Measurements from ENCODE around the gene KEAP1. TPM values are rescaled to one million over a fixed set of nuclear protein-coding genes. Genes with fewer than 3 reads are reported as not detected.

KEAP1 gene
- total RNA-seq, 1 donor from 2014 or later = 69.5 TPM

DNA sequence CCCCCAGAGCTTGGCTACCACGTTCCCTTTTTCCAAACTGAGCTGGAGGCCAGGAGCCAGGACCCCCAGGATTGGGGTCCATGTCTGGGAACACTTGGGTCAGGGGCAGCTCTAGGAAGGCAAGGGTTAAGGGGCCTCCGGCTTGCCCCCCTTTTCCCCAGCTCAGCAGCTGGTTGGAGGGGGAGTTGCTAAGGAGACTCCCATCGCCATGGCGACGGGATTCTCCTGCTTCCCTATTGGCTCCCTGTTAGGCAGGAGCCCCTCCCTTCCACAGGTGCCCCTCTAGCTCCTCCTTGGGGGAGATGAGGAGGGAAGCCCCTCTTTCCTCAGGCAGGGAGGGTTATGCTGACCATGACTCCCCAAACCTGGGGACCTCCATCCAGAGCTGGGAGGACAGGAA, 48.9 kb downstream of the KEAP1 start:
- H3K4me1 Mint-ChIP-seq = peaks cover 3% of the 10 kb centered on the region
- no peaks in the 10 kb centered on the region for H3K36me3 Mint-ChIP-seq

DNA sequence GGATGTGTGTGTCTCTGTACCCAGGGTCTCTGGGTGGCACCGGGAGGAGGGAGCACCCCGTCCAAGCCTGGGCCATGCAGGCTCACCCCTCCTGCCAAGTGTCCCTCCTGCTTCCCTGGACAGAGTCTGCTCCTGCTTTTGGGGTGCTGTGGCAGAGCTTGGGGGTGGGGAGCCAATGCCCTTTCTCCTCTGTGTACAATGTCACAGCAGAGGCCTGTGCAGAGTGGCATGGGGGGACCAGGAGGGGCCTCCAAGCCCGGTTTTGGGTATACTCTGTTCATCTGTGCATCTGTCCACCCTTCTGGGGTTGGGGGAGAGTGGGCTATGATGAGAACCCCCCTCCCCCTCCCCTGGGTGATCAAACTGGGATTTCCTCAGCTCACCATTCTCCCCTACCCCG, 49.3 kb downstream of the KEAP1 start:
- TF ChIP-seq, protein P1, sequence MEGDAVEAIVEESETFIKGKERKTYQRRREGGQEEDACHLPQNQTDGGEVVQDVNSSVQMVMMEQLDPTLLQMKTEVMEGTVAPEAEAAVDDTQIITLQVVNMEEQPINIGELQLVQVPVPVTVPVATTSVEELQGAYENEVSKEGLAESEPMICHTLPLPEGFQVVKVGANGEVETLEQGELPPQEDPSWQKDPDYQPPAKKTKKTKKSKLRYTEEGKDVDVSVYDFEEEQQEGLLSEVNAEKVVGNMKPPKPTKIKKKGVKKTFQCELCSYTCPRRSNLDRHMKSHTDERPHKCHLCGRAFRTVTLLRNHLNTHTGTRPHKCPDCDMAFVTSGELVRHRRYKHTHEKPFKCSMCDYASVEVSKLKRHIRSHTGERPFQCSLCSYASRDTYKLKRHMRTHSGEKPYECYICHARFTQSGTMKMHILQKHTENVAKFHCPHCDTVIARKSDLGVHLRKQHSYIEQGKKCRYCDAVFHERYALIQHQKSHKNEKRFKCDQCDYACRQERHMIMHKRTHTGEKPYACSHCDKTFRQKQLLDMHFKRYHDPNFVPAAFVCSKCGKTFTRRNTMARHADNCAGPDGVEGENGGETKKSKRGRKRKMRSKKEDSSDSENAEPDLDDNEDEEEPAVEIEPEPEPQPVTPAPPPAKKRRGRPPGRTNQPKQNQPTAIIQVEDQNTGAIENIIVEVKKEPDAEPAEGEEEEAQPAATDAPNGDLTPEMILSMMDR (IDR thresholded peaks at IDR 0.05; ENCODE audit: unreplicated experiment) = no peak
- Mint-ChIP-seq H3K36me3 (no peaks in the 10 kb centered on the region), H3K9me3 (no peaks in the 10 kb centered on the region), H3K4me3 (no peak overlapping the region), H3K4me1 (peaks cover 3% of the 10 kb centered on the region), H3K27ac (no peak overlapping the region), H3K27me3 (ENCODE audit: low read depth) (peaks cover 16% of the 10 kb centered on the region)
- DNase-seq (ENCODE audit: low spot score in 2 of 2, unreplicated experiment in 2 of 2) = no peak

More for the DNA sequence above, 48.9 kb downstream of the KEAP1 start:
- Mint-ChIP-seq H3K27ac (no peak overlapping the region), H3K27me3 (ENCODE audit: low read depth) (peaks cover 16% of the 10 kb centered on the region), H3K9me3 (no peaks in the 10 kb centered on the region), H3K4me3 (no peak overlapping the region)
- TF ChIP-seq, protein P1 (IDR thresholded peaks at IDR 0.05; ENCODE audit: unreplicated experiment) = no peak
- no peak for DNase-seq (ENCODE audit: low spot score in 2 of 2, unreplicated experiment in 2 of 2)

DNA sequence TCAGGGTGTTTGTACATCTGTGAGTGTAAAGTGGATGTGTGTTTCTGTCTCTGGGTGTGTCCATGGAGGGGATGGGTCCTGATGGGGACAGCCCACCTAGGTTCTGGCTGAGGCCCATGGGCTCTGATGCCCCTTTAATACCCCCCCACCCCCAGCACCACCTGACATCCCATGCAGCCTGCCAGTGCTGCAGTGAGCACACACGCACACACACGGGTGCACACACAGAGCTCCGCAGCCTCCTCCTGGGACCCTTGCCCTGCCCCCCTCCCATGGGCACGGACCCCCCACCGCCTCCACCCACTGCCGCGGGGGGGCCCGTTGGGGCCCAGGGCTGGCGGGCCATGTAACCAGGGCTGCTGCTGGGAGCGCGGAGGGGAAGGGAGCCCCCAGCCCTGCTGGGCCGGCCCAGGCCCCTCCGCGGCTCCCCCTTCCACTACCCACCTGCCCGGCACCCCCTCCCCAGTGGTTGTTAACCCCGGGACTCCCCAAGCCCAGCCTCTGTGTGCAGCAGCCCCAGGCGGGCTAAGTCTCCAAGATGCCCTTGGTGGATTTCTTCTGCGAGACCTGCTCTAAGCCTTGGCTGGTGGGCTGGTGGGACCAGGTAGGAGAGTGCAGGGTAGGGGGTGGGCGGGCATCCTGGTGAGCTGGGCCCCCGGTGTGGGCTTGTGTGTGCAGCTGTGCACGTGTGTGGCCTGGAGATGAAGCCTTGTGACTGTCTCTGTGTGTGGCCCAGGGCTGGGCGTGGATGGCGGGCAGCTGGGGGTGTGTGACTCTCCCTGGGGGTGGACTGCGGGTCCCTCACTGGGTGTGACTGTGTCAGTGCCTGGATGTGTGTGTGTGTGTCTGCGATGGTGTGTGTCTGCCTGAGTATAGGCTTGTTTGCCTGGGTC, 50.2 kb downstream of the KEAP1 start:
- Mint-ChIP-seq H3K9me3 (no peaks in the 10 kb centered on the region), H3K4me1 (peaks cover 3% of the 10 kb centered on the region), H3K27ac (no peak overlapping the region), H3K27me3 (ENCODE audit: low read depth) (peaks cover 18% of the 10 kb centered on the region), H3K4me3 (no peak overlapping the region), H3K36me3 (no peaks in the 10 kb centered on the region)
- TF ChIP-seq, protein P1 (IDR thresholded peaks at IDR 0.05; ENCODE audit: unreplicated experiment) = no peak
- DNase-seq (ENCODE audit: low spot score in 2 of 2, unreplicated experiment in 2 of 2) = no peak

DNA sequence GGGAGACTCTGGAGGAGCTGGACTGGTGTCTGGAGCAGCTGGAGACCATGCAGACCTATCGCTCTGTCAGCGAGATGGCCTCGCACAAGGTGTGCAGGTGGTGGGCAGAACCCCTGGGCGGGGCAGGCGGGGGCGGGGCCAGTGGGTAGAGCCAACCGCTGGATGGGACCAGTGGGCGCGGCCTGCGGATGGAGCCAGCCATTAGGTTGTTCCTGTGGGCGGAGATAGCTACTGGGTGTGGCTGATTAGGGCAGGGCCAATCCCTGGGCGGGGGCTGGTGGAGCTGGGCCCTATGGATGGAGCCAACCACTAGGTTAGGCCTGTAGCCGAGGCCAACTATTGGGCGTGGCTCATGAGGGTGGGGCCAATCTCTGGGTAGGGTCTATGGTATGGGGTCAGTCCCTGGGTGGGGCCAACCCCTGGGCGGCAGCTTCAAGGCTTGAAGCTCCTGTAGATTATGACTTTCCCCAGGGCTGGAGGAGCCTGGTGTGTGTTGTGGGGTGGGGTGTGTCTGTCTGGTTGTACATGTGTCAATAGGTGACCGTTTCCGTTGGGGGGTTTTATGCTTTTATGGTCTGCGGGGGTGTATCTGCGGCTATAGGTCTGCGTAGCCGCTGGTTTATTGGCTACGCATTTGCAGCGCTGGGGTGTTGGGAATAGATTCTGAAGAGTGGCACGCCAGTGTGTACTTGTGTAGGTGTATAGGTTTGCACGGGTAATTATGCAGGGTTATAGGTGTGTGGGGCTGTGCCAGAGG, 52.1 kb downstream of the KEAP1 start:
- Mint-ChIP-seq H3K27me3 (ENCODE audit: low read depth) (peaks cover 18% of the 10 kb centered on the region), H3K4me3 (no peak overlapping the region), H3K4me1 (peaks cover 3% of the 10 kb centered on the region), H3K36me3 (no peaks in the 10 kb centered on the region), H3K27ac (no peak overlapping the region), H3K9me3 (no peaks in the 10 kb centered on the region)
- TF ChIP-seq, protein P1 (IDR thresholded peaks at IDR 0.05; ENCODE audit: unreplicated experiment) = no peak
- DNase-seq (ENCODE audit: low spot score in 2 of 2, unreplicated experiment in 2 of 2) = no peak

DNA sequence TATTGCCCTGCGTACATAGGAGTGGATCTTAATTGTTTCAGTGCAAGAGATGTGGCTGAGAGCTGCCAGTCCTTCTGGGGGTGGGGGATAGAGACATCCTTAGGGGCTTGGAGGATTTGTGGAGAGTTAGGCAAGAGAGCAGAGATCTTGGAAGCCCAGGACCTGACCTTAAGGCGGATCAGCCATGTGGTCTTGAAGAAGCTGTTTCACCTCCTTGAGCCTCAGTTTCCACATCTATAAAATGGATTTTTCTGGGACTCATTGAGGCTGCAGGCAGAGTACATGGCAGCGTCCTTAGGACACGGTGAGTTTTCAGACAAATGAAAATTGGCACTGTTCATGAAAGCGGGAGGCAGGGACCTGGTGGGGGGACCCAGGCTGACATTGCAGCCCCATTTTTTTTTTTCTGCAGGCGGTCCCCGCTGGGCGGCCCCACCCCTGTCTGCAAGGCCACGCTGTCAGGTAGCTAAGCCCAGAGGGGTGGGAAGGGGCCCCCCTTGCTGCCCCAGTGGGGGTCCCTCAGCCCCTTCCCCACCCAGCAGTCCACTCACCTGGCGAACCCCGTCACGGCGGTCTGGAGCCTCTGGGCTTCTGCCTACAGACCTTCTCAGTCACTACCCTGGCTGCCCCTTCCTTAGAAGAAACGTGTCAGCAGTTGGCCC, 52.8 kb downstream of the KEAP1 start:
- Mint-ChIP-seq H3K27me3 (ENCODE audit: low read depth) (peaks cover 16% of the 10 kb centered on the region), H3K27ac (no peak overlapping the region), H3K4me3 (no peak overlapping the region), H3K4me1 (peaks cover 3% of the 10 kb centered on the region), H3K9me3 (no peaks in the 10 kb centered on the region), H3K36me3 (no peaks in the 10 kb centered on the region)
- no peak for DNase-seq (ENCODE audit: low spot score in 2 of 2, unreplicated experiment in 2 of 2)
- TF ChIP-seq, protein P1 (IDR thresholded peaks at IDR 0.05; ENCODE audit: unreplicated experiment) = no peak

All from mesothelial cell of epicardium (in vitro differentiated cells).